Right renal pelvis (tissue), 4 donors: ENCODE results near the gene TMEM62. TPM values are rescaled to one million over a fixed set of nuclear protein-coding genes. Genes with fewer than 3 reads are reported as not detected.
A peak's percentile ranks its signal among the peaks of the same experiment; 100 is the strongest.
"Not testable (repeated sequence)": the region's sequence is repeated elsewhere in the genome, so short reads cannot be mapped to it uniquely, and the experiment has no call there.

ENCODE experiments used
- DNase-seq, 4 donors: peaks; one replicate each; pipeline ENCODE4 v3.0.0-alpha.2; 2013; ENCODE audit warnings: low read depth in 4 of 4, low spot score in 3 of 4, missing footprints in 1 of 4
- polyA plus RNA-seq, 4 donors: library from polyadenylated mRNA; unstranded; fragments of 120-200 nt; gene quantifications; one replicate each; pipeline ENCODE4 v1.2.1, GENCODE V29; 2013; ENCODE audit not compliant: insufficient read length in 4 of 4

The TMEM62 gene
- polyA plus RNA-seq, 4 donors = 14.8 to 17.7 (median 15.3) TPM

DNA sequence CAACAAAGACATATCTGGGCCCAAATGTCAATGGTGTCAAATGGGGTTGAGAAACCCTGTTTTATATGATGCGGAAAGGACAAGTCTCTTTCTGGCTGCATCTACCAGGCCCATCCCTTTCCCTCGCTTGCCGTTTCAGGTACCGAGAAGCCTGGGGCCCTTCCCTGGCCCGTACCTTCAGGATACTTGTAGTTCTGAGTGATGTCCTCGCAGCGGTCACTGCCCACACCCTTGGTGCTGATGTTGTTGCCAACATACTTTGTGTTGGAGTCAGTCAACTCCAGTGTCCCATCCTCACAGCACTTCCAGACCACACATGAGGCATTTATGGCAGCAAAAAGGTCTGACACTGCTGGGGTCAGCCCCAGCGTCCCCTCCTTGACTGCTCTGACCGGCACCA is 73.6 kb downstream of the TMEM62 start:
- DNase-seq = no peak

DNA sequence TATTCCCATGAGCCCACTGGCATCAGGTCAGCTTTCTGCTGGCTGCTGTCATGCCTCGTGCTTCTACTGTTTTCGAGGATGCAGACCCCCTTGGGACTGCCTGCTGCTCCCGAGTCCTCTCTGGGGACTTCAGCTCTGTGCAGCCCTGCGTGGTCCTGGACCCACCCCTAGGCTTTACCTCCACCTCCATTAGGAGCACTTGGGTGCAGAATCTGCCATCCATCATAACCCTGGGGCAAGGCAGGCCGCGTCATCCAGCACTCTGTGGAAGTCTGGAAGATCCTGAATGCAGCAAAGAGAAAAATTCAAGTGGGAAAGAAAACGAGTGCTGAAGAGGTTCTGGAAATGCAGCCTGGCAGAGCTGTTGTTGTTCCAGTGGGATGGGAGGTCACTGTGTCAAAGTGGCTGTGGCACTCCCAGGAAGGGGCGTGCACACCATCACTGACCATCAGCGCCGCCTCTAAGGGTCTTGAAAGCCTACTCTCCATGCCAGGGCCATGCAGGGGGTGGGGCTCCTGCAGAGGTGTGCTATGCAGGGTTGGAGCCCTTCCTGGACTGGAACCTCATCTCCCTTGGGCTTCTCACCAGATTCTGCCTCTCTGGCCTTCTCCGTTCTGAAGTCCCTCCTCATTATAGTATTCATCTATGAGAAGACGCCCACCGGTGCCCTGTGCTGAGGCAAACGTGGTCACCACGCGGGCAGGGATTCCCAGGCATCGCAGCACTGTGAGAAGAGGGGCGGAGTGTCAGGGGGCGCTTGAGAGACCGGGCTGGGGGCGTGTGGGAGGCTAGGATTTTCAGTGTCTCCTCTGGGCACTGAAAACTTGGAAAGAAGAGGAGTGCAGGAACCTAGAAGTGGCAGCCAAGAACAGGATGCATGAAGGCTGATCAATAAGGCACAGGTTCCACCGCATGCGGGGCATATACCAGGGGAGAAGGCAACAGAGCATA is 74.9 kb downstream of the TMEM62 start:
- no peak for DNase-seq

DNA sequence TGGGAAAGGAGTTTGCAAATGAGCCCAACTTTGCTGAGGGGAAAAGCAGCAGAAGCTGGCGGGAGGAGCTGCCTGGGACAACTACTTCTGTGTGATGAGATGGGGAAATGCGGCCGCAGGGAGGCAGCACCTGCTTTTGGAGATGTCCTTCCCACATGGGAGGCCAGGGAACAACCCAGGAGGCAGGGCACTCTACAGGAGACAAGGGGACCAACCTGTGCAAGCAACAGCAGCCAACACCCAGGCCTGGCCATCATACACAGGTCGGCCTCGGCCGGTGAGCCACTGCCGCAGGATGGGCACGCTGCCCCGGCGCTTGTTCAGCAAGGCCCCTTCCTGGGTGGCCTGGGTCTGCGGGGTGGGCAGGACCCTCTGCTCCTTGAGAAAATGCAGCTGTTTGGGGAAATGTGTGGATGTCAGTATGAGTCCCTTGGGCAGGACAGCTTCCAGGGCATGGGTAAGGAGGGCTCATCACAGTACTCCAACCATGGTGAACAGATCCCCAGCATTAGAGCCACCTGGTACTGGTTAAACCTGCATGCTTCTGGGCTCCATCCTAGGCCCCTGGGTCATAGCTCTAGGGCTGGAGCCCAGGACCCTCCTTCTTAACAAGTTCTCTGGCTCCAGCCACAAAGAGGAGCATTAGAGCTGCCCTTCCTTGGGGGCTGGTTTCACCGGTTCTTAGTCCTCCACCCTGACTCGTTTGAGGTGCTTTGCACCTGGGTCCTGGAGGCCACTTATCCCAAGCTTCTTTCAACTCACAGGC is 75.9 kb downstream of the TMEM62 start:
- DNase-seq = no peak

DNA sequence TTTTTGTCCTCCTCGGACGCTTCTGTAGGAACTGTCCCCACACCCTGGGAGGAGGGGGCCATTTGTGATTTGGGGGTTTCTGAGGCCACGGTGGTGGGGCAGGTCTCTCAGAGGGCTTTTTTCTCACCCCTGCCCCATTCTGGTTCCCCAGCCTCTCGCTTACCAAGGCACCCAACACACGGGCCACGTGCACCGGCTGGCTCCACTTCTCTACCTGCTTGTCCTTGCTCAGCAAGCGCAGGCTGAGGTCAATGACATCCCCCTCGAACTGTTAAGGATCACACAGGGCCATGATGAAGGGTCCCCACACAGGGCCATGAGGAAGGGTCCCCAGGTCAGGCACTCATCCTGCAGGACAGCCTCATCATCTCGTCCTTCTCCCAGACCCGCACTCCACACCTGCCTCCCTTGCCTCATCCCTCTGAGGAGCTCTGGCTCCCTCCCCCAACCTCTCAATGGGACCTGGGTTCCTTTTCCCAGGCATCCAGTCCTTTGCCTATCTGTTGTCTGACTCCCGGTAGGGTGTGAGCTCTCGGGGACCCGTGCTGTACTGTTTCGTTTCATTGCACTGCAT is 76.9 kb downstream of the TMEM62 start:
- DNase-seq = no peak

DNA sequence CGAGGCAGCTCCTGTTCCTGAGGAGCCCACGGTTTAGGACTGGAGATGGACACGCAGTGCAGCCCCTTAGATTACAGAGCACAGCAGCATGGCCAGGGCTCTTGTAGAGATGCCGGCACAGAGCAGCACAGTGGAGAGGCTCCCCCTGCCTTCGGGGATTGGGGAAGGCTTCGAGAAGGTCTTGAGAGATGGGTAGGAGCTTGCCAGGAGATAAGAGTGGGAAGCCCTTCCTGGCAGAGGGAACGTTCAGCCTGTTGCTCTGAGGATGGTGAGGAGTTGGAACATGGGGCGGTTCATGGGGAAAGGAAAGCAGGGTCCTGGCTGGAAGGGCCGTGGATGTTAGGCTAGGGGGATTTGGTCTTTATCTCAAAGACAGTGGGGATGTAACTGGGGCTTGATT is 77.4 kb downstream of the TMEM62 start:
- DNase-seq = no peak

DNA sequence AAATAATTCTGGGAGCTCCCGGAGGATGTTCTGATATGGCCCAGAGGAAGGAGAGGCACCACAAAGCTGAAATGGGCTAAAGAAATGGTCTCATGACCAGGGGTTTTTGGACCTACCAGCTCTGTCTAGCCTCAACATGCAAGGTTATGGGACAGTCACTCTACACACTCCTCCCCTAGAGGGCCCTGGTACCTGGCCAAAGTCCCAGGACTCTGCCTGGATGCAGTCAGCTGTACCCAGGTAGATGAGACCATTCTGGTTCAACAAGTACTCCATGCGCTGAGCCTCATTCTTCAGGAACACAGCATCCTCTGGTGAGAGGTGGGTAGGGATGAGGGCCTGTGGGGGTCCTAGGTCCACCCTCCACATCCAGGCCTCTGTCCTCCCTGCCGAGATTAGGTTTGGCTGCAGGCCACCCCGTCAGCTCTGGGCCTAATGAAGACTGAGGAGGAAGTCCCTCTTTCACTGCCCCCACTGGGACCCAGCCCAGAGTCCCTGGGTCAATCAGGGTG is 77.9 kb downstream of the TMEM62 start:
- no peak for DNase-seq

DNA sequence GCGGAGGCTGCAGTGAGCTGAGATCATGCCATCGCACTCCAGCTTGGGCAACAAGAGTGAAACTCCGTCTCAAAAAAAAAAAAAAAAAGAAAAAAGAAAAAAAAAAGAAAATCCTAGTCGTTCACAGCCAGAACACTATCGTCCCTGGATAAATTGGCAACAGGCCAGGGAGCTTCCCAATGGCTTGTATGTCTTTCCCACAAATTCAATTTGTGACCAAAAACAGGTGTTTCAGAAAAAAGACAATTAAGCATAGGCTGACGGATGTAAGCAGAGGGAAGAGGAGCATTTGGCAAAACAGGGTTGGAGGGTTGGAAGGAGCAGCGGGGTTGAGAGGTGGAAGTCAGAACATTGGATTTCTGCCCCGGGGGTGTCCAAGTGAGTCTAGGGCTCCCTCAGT is 78.9 kb downstream of the TMEM62 start:
- no peak for DNase-seq

DNA sequence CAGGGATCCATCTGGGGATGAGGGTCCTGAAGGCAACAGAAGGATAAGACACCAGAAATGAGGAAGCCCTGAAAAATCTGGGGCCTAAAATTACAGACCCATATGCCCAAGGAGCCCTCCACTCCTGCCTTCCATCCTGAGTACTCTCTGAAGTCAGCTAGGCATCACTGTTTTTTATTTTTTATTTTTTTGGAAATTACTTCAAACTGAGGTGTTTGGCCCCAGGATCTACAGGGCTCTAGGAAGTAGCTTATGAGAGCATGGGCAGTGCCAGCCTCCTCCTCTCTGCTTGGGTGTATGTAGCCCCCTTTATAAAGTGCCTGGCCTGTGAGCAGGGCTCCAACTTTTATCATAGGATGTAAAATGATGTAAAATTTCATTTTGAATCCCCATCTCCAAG is 79.6 kb downstream of the TMEM62 start:
- DNase-seq = no peak

DNA sequence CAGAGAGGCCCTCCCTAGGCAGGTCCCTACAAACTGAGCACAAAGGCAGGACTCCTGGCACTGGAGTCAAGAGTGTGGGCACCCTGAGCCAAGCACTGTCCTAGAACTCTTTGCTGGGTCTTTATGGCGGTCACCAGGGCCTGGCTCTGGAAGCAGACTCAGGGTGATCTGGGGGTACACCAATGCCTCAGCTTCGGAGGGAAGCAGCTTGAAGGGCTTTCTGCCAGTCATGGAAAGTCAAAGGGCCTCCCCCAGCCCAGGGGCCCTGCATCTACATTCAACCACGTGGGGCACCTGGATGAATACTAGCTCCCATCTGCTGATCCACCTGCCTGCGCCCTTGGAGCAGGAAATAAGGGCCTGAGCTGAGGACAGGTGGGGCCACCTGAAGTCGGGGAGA is 80.1 kb downstream of the TMEM62 start:
- DNase-seq = no peak

DNA sequence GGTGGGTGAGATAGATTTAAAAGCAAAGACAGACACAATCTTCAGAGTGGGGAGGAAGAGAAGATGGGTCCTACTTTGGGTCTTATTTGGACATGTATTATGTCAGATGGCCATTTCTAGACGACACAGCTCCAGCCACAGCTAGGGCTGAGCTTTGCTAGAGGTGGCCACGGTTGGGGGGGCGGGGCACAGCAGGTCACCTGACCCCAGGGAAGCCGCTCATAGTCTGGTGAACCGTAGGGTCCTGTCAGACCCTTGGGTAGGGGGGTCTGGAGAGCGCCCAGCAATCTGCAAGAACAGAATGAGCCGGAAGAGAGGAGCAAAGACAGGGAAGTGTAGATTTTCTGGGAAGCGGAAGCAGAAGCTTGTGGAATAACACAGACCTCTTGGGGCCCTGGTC is 80.8 kb downstream of the TMEM62 start:
- DNase-seq = no peak

DNA sequence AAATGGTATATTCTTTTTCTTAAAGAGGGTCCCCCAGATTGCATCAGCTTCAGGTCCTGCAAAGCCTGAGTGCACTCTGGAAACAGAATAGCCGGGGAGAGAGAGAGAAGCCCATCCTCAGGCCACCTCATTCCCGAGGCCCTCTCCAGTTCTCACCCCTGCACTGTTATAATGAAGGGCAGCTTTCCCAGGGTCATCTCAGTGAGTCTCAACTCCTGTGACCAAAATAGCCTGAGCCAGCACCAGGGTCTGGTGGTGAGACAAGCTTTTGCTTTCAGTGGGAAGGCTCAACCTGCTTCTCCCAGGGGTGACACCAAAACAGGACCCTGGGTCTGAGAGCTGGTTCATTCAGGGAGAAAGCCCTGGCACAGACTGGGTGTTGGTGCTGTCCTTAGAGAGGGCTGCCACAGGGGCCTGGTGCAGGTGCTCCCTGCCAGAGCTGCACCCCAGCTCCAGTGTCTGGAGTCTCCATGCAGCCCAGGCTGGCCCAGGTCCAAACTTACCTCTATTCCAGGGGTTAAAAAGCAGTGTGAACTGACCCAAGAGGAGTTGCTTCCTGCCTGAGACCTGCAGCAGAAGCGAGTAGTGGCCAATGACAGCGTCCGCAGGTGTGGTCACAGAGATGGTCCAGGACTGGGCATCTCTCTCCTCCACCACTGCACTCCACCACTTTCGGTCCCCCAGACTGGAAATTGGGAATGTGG is 81.4 kb downstream of the TMEM62 start:
- DNase-seq = no peak

DNA sequence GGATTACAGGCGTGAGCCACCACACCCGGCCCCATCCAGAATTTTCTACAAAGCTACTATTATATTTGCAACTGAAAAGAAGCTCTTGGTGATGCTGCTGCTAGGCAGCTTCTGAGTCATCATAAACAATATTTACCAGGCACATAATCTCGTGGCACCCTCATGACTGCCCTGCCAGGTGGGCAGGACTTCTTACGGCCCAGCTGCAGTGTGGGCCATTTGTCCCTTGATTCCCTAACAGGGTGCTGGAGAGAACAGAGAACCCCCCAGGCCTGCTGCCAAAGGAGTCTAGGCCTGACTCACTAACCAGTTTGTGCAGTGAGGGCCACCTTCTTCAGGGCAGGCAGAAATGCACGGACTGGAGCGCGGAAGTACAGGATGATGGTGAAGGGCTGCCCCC is 82.6 kb downstream of the TMEM62 start:
- no peak for DNase-seq

DNA sequence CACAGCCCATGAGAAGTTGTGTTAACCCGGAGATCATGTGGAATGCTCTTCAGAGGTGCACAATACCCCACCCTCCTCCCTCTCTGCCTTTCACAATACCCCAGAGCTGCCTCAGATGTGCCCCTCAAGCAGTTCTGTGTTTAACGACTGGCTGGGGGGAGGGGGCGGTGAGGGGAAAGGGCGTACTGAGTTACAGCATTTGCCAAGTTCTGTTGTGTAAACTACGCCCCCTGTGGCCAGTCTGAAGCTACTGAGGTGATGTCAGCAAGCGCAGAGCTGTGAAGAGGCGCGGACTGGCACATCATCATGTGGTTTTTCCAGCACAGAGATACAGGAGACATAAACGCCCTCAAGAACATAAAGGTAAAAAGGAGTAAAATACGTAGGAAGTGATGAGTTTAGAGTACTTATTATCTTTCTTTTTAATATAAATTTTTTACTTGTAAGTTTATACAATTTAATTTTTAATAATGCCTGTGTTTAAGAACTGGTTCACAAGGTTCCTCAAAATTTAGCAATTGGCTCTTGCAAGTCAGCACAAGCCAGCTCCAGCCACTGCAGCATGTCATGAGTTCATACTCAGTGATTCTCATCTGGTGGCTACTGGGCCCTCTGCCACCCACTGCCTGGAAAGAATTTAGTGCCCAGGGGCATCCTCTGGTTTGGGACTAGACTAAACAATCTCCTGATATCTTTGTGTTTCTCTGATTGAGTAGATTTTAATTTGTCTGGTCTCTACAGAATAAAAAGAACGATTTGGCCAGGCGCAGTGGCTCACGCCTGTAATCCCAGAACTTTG is 85.7 kb downstream of the TMEM62 start:
- no peak for DNase-seq

DNA sequence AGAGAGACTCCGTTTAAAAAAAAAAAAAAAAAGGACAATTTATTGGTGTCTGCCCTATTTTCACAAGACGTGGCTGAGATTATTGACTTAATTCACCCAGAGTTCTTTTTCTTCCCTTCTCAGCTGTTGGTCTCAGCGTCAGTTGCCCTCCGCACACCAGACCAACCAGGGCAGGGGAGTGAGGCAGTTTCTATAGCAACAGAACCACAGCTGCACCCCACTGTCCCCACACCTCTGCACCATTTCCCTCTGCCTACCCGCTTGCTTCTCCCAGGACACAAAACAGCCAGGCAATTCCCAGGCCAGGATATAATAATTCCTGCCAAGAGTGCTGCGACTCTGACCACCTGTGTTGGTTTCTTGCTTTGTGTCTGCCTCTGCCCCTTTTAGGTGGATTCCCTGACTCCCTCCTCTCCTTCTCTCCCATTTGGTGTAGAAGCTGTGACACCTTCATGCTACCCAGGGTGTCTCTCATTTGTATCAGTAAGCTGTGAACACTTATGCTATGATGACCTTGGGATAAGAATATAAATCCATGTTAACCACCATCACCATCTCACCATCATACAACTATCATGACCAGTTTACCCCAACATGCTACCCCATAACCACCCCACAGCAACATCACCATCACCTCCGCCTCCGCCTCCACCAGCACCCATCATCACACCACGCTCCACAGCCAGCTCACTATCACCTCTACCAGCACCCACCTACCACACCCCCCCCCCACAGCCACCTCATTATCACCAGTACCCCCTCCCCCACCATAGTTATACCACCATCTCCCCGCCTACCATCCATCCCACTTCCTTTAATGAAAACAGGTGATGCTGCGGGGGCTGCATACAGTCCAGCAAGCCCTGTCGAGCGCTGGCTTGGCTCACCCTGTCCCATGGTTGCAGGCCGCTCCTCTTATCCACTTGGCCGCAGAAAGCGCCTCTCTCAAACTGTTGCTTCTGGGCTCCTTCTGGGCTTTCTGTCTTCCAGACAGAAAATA is 86.8 kb downstream of the TMEM62 start:
- no peak for DNase-seq

DNA sequence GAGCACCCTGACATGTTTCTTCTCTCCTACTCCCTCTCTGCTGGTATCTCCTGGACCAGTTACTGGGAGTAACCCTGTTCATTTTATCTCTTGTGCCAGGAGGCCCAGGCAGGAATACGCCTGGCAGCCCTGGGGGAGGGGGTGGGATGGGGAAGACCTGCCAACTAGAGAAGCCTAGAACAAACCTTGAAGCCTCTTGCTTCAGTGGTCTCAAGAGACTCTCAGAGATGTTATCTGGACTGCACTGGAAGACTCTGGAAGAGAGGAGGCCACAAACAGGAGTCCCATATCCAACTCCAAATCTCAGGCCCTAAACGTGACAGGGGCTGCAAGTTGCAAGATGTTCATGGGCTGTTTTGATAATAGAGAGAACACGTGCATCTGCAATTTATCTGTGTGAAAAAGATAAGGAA is 87.6 kb downstream of the TMEM62 start, which contains the start of gene EPB42:
Gene EPB42 (minus strand): TSS at position 28 of the 413 bp plus-strand sequence. CDS start 193 bp downstream, outside the sequence.
- no peak for DNase-seq

DNA sequence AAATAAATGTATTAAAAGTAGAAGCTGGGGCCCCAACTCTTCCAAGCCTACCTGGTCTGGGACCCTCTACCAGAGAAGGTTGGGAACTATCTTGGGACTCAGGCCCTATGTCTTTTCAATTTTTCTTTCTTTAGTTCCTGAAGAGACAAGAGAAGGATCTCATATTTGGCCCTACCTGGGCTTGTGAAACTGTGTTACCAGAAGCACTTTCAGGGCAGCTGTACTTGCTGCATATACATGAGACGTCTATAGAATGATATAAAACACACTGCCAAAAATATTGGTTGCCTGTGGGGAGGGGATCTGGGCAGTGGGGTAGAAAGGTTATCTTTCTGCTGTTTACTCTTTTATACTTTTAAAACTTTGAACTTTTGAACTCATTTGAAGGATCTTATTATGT is 88.0 kb downstream of the TMEM62 start:
- DNase-seq = no peak

DNA sequence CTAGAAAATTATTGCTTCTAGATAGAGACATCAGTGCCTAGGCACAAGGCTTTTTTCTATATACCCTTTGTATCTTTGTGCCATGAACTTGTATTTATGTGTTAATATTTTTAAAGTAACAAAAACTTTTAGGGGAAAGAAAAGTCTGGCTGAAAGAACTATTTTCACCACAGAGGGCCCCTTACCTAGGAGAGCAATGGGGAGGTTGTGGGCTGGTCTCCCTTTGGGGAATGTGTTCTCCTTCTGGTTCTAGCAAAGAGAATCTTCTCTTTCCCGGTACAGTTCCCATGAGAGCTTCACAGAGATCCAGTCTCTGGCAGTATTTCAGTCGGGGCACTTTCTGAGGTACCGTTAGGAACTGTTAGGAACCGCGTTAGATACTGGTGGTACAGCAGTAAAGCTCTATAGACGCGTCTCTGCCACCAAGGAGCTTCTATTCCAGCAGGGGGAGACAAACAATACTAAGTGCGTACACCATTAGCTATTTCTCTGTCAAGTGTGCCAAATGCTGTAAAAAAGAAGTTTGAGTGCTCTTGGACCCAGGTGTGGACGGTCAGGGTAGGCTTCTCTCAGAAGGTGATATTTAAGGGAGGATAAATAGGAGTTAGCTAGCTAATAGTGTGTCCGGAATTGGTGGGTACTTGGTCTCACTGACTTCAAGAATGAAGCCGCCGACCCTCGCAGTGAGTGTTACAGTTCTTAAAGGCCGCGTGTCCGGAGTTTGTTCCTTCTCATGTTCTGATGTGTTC is 92.0 kb downstream of the TMEM62 start:
- peak; percentile 30 to 48 (median 32) for DNase-seq

DNA sequence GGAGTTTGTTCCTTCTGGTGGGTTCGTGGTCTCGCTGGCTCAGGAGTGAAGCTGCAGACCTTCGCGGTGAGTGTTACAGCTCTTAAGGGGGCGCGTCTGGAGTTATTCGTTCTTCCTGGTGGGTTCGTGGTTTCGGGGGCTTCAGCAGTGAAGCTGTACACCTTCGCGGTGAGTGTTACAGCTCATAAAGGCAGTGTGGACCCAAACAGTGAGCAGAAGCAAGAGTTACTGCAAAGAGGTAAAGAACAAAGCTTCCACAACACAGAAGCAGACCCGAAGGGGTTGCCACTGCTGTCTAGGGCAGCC is 92.5 kb downstream of the TMEM62 start:
- DNase-seq = not testable (repeated sequence)
